Activated CD4-positive, alpha-beta T cell treated with anti-CD3 and anti-CD28 coated beads, Interleukin-2, amount 10 ng/mL, durations not matched to agents 7 days and 5 days (primary cell): Measurements from ENCODE around the gene ELF3. TPM values are rescaled to one million over a fixed set of nuclear protein-coding genes. Genes with fewer than 3 reads are reported as not detected.
"Not testable (repeated sequence)": the region's sequence is repeated elsewhere in the genome, so short reads cannot be mapped to it uniquely, and the experiment has no call there.

Experiments
- CTCF ChIA-PET: fragments of 350-600 bp; sonication (Branson Sonifier 250); formaldehyde crosslinking; loops from one replicate; lab custom pipeline; 2021; ENCODE audit warnings: antibody characterized with exemption; lab: Charles Lee
- POLR2A ChIA-PET: fragments of 350-600 bp; sonication (Branson Sonifier 250); formaldehyde crosslinking; loops from one replicate; lab custom pipeline; 2021; ENCODE audit warnings: antibody characterized with exemption; lab: Charles Lee
- DNase-seq: peaks from one replicate; pipeline ENCODE4 v3.0.0-alpha.2; 2020
- H3K27ac Mint-ChIP-seq: one replicate; pipeline ENCODE4 v1.8.0; 2021; ENCODE audit warnings: mild to moderate bottlenecking, moderate library complexity, mixed read lengths
- H3K27me3 Mint-ChIP-seq: one replicate; pipeline ENCODE4 v1.8.0; 2021; ENCODE audit warnings: mixed read lengths
- H3K36me3 Mint-ChIP-seq: one replicate; pipeline ENCODE4 v1.8.0; 2021; ENCODE audit warnings: low read depth, mixed read lengths
- H3K4me1 Mint-ChIP-seq: one replicate; pipeline ENCODE4 v1.8.0; 2021; ENCODE audit warnings: mixed read lengths
- H3K4me3 Mint-ChIP-seq: one replicate; pipeline ENCODE4 v1.8.0; 2021; ENCODE audit warnings: mild to moderate bottlenecking, moderate library complexity, mixed read lengths
- H3K9me3 Mint-ChIP-seq: one replicate; pipeline ENCODE4 v1.8.0; 2021; ENCODE audit warnings: mixed read lengths
- total RNA-seq, 2 experiments: library from RNA; stranded (reverse); gene quantifications; one replicate each; pipeline ENCODE4 v1.2.3, GENCODE V29; 2021

Gene ELF3
- total RNA-seq, 2 experiments from 2014 or later: 0.22 to 0.56 TPM

DNA sequence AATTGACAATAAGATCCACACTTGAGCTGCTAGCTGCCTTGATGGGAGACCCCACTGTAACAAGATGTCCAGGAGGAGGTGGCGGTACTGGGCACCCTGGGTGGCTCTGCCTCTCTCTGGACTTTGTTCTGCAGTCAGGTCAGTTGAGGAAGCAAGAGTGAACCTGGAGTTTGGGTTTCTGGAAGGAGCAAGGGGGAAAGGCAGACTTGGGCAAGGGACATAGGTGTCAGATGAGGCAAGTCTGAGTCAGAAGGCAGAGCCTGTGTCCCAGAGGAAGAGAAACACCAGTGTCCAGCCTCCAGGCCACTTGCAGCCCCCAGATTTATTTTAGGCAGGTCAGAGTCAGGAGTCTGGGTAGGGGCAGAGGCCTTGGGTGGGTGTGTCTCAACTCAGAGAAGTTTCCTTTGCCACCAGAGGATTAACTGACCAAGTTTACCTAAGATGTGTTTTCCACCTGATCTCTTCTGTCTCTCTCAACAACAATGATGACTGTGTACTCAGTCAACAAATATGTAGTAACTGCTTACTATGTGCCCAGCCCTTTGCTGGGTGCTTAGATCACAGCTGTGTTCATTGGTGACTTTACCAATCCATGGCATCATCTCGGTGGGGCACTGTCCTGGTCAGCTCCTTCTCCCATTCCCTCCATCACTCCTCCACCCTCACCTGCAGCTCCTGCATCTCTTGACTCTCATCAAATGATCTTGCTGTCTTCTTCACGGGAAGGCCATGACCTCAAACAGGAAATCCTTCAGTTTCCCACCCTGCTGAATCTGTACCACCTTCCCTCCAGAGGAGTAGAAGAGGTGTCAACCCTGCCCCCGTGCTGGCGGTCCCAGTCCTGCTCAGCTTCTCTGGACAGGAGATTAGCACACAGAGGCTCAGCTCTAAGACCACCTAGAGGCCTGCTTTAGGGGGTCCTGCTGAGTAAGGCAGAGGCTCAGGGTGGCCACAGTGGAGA is 36.6 kb downstream of the ELF3 start:
- H3K4me3 Mint-ChIP-seq: no peak overlapping the region
- H3K36me3 Mint-ChIP-seq: no peaks in the 10 kb centered on the region
- POLR2A ChIA-PET: no interaction called here

GRCh38 chr1:202047977-202048376 is 37.6 kb downstream of the ELF3 start:
- Mint-ChIP-seq H3K4me1 (peaks cover 4% of the 10 kb centered on the region), H3K9me3 (no peaks in the 10 kb centered on the region), H3K36me3 (no peaks in the 10 kb centered on the region), H3K27ac (no peak overlapping the region), H3K4me3 (no peak overlapping the region), H3K27me3 (peaks cover 2% of the 10 kb centered on the region)
- no peak for DNase-seq
- ChIA-PET CTCF (no interaction called here), POLR2A (no interaction called here)

More for the DNA sequence above, 36.6 kb downstream of the ELF3 start:
- CTCF ChIA-PET: interaction anchor here (0.5 kb wide), 1 partner anchor 19 kb away, joined by 3 read pairs; no protein-coding TSS in a partner anchor
- Mint-ChIP-seq H3K27ac (no peak overlapping the region), H3K27me3 (peaks cover 2% of the 10 kb centered on the region), H3K9me3 (no peaks in the 10 kb centered on the region), H3K4me1 (peaks cover 4% of the 10 kb centered on the region)
- no peak for DNase-seq

DNA sequence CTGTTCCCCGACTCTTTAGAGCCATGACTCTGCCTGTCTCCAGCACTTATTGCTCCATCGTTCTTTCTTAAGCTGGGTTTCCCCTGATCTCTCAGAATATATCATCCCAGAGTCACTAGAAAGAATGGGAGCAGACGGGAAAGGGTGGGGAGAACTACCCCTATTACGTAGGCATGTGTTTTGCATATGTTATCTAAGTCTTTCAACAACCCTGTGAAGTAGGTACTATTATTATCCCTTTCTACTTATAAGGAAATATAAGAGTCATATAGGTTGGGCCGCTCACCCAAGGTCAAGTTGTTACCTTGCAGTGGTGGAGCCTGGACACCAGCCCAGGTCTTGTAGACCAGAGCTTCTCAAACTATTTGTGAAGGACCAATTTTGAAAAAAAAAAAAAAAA is 38.7 kb downstream of the ELF3 start:
- ChIA-PET CTCF (interaction anchor here (0.6 to 0.7 kb wide), 2 partner anchors 20 to 512 kb away, joined by 3 to 5 read pairs; no protein-coding TSS in a partner anchor), POLR2A (no interaction called here)
- Mint-ChIP-seq H3K9me3 (no peaks in the 10 kb centered on the region), H3K4me1 (peaks cover 4% of the 10 kb centered on the region), H3K4me3 (no peak overlapping the region), H3K36me3 (no peaks in the 10 kb centered on the region), H3K27me3 (peaks cover 2% of the 10 kb centered on the region), H3K27ac (no peak overlapping the region)
- DNase-seq: no peak

DNA sequence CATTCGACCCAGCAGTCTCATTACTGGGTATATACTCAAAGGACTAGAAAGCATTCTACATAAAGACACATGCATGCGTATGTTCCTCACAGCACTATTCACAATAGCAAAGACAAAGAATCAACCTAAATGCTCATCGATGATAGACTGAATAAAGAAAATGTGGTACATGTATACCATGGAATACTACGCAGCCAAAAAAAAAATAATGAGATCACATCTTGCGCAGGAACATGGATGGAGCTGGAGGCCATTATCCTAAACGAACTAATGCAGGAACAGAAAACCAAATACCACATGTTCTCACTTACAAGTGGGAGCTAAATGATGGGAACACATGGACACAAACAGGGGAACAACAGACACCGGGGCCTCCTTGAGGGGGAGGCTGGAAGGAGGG is 43.7 kb downstream of the ELF3 start:
- POLR2A ChIA-PET: no interaction called here
- Mint-ChIP-seq H3K36me3 (no peaks in the 10 kb centered on the region), H3K4me3 (no peak overlapping the region), H3K4me1 (no peaks in the 10 kb centered on the region), H3K27me3 (no peaks in the 10 kb centered on the region), H3K9me3 (no peaks in the 10 kb centered on the region), H3K27ac (no peak overlapping the region)
- CTCF ChIA-PET: interaction anchor here (0.6 to 0.7 kb wide), 2 partner anchors 49 to 594 kb away, joined by 3 read pairs; no protein-coding TSS in a partner anchor
- no peak for DNase-seq

DNA sequence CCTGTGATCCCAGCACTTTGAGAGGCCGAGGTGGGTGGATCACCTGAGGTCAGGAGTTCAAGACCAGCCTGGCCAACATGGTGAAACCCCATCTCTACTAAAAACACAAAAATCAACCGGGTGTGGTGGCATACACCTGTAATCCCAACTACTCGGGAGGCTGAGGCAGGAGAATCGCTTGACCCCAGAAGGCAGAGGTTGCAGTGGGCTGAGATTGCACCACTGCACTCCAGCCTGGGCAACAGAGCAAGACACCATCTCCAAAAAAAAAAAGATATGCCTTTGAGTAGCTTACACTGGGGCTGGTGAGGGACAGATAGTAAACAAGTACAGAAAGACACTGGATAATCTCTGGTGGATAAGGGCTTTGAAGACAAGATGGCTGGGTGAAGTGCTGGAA is 44.3 kb downstream of the ELF3 start:
- CTCF ChIA-PET: interaction anchor here (0.6 to 0.7 kb wide), 2 partner anchors 42 to 594 kb away, joined by 3 to 4 read pairs; no protein-coding TSS in a partner anchor
- DNase-seq, H3K36me3 Mint-ChIP-seq, H3K4me1 Mint-ChIP-seq, H3K9me3 Mint-ChIP-seq, H3K27me3 Mint-ChIP-seq, H3K27ac Mint-ChIP-seq, POLR2A ChIA-PET, H3K4me3 Mint-ChIP-seq: not testable (repeated sequence)

DNA sequence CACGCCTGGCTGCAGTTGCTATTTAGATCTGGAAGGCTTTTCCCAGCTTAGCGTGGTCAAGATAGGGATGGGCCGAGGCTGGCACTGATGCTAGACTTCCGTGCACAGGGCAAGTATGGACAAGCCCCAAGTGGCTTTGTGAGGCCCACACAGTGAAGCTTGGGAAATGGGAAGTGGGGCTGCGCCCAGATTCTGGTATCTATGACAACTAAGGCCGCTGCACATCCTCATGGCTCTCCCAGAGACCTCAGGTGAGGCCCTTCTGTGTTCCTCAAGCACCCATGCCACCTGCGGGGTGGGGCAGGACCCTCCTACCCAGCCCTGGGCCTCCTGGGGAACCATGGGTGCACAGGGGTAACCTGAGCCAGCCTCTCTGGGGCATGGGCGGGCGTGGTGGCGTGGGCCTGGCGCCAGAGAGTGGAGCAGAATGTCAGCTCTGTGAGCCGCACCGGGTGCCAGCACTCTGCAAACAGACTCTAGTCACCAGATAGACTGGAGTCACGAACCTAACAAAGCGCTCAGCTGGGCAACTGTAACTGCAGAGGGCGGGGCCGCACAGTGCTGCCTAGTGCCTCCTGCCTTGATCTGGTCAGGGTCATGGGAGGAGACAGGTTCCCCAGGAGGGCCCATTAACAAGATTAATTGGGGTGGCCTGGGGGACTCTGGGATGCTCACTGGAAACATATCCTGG is 46.4 kb downstream of the ELF3 start:
- ChIA-PET POLR2A (no interaction called here), CTCF (interaction anchor here (1.1 to 1.7 kb wide), 2 partner anchors 12 to 14 kb away, joined by 3 to 5 read pairs; no protein-coding TSS in a partner anchor)
- no peak overlapping the region for H3K4me3 Mint-ChIP-seq
- H3K36me3 Mint-ChIP-seq: no peaks in the 10 kb centered on the region
- H3K4me1 Mint-ChIP-seq: no peaks in the 10 kb centered on the region
- H3K27me3 Mint-ChIP-seq: peaks cover 5% of the 10 kb centered on the region
- H3K9me3 Mint-ChIP-seq: no peaks in the 10 kb centered on the region
- H3K27ac Mint-ChIP-seq: no peak overlapping the region
- DNase-seq: no peak

DNA sequence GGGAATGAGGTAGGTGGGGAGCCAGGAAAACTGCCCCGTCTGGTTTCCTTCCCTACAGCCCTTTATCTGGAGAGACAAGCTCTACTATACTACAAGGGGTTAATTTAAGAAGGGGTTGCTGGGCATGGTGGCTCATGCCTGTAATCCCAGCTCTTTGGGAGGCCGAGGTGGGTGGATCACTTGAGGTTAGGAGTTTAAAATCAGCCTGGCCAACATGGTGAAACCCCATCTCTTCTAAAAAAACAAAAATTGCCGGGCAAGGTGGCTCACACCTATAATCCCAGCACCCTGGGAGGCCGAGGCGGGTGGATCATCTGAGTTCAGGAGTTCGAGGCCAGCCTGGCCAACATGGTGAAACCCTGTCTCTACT is 46.9 kb downstream of the ELF3 start:
- H3K36me3 Mint-ChIP-seq, POLR2A ChIA-PET, H3K27me3 Mint-ChIP-seq, H3K27ac Mint-ChIP-seq, H3K4me3 Mint-ChIP-seq, H3K9me3 Mint-ChIP-seq, DNase-seq, H3K4me1 Mint-ChIP-seq: not testable (repeated sequence)
- CTCF ChIA-PET: interaction anchor here (0.6 to 1.1 kb wide), 2 partner anchors 15 to 32 kb away, joined by 3 read pairs; no protein-coding TSS in a partner anchor

- no peak overlapping the region for H3K4me3 Mint-ChIP-seq
These were observed 47.9 kb downstream of the ELF3 start for GRCh38 chr1:202058001-202058908.

DNA sequence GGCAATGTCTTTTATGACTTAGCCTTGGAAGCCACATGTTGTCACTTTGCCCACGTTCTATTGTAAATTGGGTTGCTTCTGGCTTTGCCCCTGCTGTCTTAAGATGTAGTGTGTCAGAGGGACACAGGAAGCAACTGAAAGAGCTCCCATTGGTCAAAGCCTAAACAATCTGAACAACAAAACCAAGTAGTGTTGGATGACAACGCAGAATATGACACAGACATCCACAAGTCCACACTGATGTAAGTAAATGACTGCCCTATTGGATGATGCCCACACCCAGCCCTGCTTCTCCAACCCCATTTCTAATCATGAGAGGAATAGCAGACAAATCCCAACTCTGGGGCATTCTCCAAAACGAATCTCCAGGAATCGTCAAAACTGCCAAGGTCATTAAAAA is 50.7 kb downstream of the ELF3 start:
- H3K9me3 Mint-ChIP-seq: no peaks in the 10 kb centered on the region
- peaks cover 9% of the 10 kb centered on the region for H3K27me3 Mint-ChIP-seq
- ChIA-PET CTCF (no interaction called here), POLR2A (no interaction called here)
- no peak overlapping the region for H3K27ac Mint-ChIP-seq
- no peaks in the 10 kb centered on the region for H3K4me1 Mint-ChIP-seq
- H3K4me3 Mint-ChIP-seq: no peak overlapping the region
- DNase-seq: no peak
- H3K36me3 Mint-ChIP-seq: no peaks in the 10 kb centered on the region

More at GRCh38 chr1:202058001-202058908, 47.9 kb downstream of the ELF3 start:
- Mint-ChIP-seq H3K4me1 (no peaks in the 10 kb centered on the region), H3K27ac (no peak overlapping the region), H3K36me3 (no peaks in the 10 kb centered on the region), H3K27me3 (peaks cover 8% of the 10 kb centered on the region), H3K9me3 (no peaks in the 10 kb centered on the region)
- CTCF ChIA-PET: interaction anchor here (0.6 to 1.4 kb wide), 3 partner anchors 10 to 32 kb away, joined by 3 to 4 read pairs (median 3); no protein-coding TSS in a partner anchor
- no peak for DNase-seq
- POLR2A ChIA-PET: no interaction called here

- H3K4me1 Mint-ChIP-seq, CTCF ChIA-PET, H3K27ac Mint-ChIP-seq, H3K36me3 Mint-ChIP-seq, DNase-seq, H3K9me3 Mint-ChIP-seq, H3K4me3 Mint-ChIP-seq, H3K27me3 Mint-ChIP-seq, POLR2A ChIA-PET: not testable (repeated sequence)
These were observed 51.4 kb downstream of the ELF3 start for GRCh38 chr1:202061787-202062186.

DNA sequence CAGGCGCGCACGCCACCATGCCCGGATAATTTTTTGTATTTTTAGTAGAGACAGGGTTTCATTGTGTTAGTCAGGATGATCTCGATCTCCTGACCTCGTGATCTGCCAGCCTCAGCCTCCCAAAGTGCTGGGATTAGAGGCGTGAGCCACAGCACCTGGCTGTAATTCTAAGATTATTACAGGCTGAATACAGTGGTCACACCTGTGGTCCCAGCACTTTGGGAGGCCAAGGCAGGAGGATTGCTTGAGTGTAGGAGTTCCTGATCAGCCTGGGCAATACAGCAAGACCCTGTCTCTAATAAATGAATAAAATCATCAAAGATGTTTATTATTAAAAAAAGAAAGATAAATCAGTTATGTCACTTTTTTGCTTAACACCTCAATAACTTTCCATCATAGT is 52.2 kb downstream of the ELF3 start:
- H3K9me3 Mint-ChIP-seq, H3K36me3 Mint-ChIP-seq, H3K27ac Mint-ChIP-seq, H3K27me3 Mint-ChIP-seq, H3K4me1 Mint-ChIP-seq, DNase-seq, POLR2A ChIA-PET, CTCF ChIA-PET, H3K4me3 Mint-ChIP-seq: not testable (repeated sequence)

- no peak for DNase-seq
- no peaks in the 10 kb centered on the region for H3K4me1 Mint-ChIP-seq
- no peak overlapping the region for H3K27ac Mint-ChIP-seq
- ChIA-PET POLR2A (no interaction called here), CTCF (interaction anchor here (0.6 kb wide), 1 partner anchor 13 kb away, joined by 3 read pairs; no protein-coding TSS in a partner anchor)
- peaks cover 9% of the 10 kb centered on the region for H3K27me3 Mint-ChIP-seq
- H3K9me3 Mint-ChIP-seq: no peaks in the 10 kb centered on the region
- H3K36me3 Mint-ChIP-seq: no peaks in the 10 kb centered on the region
- no peak overlapping the region for H3K4me3 Mint-ChIP-seq
These were observed 52.7 kb downstream of the ELF3 start for GRCh38 chr1:202063093-202063492.
